Nephron progenitor cell (in vitro differentiated cells): ENCODE results near the gene DNAJC6.

ENCODE experiments used
- DNase-seq: peaks from one replicate; pipeline ENCODE4 v3.0.0; 2021
- H3K27ac Mint-ChIP-seq: 2 replicates; pipeline ENCODE4 v1.8.0; 2021; ENCODE audit warnings: mild to moderate bottlenecking, moderate library complexity, mixed read lengths
- H3K27me3 Mint-ChIP-seq: 2 replicates; pipeline ENCODE4 v1.8.0; 2021; ENCODE audit warnings: mild to moderate bottlenecking, low read depth, mixed read lengths; ENCODE audit not compliant: poor library complexity
- H3K36me3 Mint-ChIP-seq: 2 replicates; pipeline ENCODE4 v1.8.0; 2021; ENCODE audit warnings: low read depth, mixed read lengths
- H3K4me1 Mint-ChIP-seq: 2 replicates; pipeline ENCODE4 v1.8.0; 2021; ENCODE audit warnings: mixed read lengths
- H3K4me3 Mint-ChIP-seq: 2 replicates; pipeline ENCODE4 v1.8.0; 2021; ENCODE audit warnings: mild to moderate bottlenecking, moderate library complexity, mixed read lengths
- H3K9me3 Mint-ChIP-seq: 2 replicates; pipeline ENCODE4 v1.8.0; 2021; ENCODE audit warnings: mild to moderate bottlenecking, moderate library complexity, mixed read lengths
- TF ChIP-seq, protein P1 (sequence below): fragments of 200-600 bp; sonication (generic); IDR thresholded peaks from 2 replicates; pipeline ENCODE4 v1.5.0; 2021; ENCODE audit warnings: antibody characterized with exemption

Gene DNAJC6

GRCh38 chr1:65276197-65276939, 33.0 kb upstream of the DNAJC6 start:
- H3K36me3 Mint-ChIP-seq, result no peaks in the 10 kb centered on the region
- TF ChIP-seq, protein P1, sequence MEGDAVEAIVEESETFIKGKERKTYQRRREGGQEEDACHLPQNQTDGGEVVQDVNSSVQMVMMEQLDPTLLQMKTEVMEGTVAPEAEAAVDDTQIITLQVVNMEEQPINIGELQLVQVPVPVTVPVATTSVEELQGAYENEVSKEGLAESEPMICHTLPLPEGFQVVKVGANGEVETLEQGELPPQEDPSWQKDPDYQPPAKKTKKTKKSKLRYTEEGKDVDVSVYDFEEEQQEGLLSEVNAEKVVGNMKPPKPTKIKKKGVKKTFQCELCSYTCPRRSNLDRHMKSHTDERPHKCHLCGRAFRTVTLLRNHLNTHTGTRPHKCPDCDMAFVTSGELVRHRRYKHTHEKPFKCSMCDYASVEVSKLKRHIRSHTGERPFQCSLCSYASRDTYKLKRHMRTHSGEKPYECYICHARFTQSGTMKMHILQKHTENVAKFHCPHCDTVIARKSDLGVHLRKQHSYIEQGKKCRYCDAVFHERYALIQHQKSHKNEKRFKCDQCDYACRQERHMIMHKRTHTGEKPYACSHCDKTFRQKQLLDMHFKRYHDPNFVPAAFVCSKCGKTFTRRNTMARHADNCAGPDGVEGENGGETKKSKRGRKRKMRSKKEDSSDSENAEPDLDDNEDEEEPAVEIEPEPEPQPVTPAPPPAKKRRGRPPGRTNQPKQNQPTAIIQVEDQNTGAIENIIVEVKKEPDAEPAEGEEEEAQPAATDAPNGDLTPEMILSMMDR, result no peak
- H3K4me3 Mint-ChIP-seq, result no peak overlapping the region
- no peak for DNase-seq
- no peaks in the 10 kb centered on the region for H3K9me3 Mint-ChIP-seq
- H3K4me1 Mint-ChIP-seq, result peaks cover 32% of the 10 kb centered on the region
- no peak overlapping the region for H3K27ac Mint-ChIP-seq
- H3K27me3 Mint-ChIP-seq, result peaks cover 30% of the 10 kb centered on the region

DNA sequence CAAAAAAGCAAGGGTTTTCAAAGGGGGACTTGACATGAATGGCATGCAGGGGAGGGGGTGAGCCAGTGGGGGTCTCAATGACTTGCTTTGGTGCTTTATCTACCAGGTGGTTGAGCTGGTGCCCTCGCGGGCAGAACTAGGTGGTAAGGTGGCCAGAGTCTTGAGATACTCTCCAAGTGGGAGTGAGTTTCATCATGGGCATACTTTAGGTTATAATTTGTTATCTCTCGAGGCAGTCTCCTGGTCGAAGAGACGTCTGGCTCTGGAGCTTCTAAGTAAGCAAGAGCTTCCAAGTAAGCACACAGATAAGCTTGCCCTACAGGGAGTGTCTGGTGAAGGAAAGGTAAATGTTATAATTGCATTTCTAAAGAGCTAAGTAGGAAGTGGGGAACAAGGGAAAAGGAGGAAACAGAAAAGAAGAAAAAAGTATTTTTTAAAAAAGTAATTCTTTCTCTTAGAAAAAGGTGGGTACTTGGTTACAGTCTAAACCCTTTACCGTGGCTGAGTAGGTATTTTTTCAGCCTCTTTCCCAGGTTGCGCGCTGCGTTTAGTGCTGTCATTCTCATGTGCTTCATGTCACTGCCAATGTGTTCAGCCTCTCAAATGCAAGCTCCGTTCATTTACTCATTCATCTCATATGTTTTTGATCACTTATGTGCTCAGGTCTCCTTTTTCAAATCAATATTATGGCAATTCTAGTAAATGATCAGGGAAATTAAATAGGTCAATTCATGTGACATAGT, 31.6 kb upstream of the DNAJC6 start:
- Mint-ChIP-seq H3K27ac (no peak overlapping the region), H3K4me3 (peak overlapping the region; percentile 16), H3K4me1 (peaks cover 40% of the 10 kb centered on the region), H3K36me3 (no peaks in the 10 kb centered on the region), H3K27me3 (peaks cover 30% of the 10 kb centered on the region), H3K9me3 (no peaks in the 10 kb centered on the region)
- no peak for DNase-seq
- TF ChIP-seq, protein P1, result no peak

DNA sequence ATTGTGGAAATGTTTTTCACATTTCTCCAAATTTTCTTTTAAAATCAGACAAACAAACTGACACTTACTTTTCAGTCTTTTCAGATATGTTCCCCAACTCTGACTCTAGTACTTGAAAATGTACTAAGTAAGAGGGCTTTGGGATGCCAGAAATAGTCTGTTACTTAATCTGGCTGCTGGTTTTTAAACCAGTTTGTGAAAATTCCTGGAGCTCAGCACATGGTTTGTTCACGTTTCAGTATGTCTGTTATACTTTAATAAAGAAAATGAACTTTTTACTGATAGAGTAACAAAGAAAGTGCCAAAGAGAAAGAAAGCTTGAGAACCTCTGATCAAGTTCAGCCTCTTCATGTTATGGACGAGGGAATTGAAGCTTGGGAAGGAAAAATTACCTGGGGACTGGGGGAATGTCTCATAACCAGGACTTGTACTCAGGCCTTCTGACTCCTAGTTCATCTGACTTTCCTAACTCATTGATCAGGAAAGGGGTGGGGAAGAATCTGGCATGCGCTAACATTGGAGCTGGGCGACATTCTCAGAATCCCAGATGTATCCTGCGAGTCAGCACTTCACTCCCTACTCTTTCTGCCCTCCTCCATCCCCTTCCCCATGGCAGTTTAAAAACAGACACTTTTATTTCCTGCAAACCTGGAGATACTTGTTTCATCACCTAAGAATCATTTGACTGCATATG, 30.8 kb upstream of the DNAJC6 start:
- peaks cover 27% of the 10 kb centered on the region for H3K27me3 Mint-ChIP-seq
- no peak overlapping the region for H3K27ac Mint-ChIP-seq
- H3K9me3 Mint-ChIP-seq, result no peaks in the 10 kb centered on the region
- TF ChIP-seq, protein P1, result no peak
- peak overlapping the region; percentile 41 for H3K4me3 Mint-ChIP-seq
- DNase-seq, result peak; percentile 12
- no peaks in the 10 kb centered on the region for H3K36me3 Mint-ChIP-seq
- H3K4me1 Mint-ChIP-seq, result peaks cover 40% of the 10 kb centered on the region

- TF ChIP-seq, protein P1, result no peak
- Mint-ChIP-seq H3K27ac (no peak overlapping the region), H3K4me1 (peaks cover 40% of the 10 kb centered on the region), H3K27me3 (peaks cover 28% of the 10 kb centered on the region), H3K36me3 (no peaks in the 10 kb centered on the region), H3K4me3 (peak overlapping the region; percentile 41), H3K9me3 (no peaks in the 10 kb centered on the region)
- DNase-seq, result no peak
Measured at GRCh38 chr1:65279070-65279779, 30.1 kb upstream of the DNAJC6 start.

GRCh38 chr1:65281846-65282245, 27.5 kb upstream of the DNAJC6 start:
- Mint-ChIP-seq H3K9me3 (no peaks in the 10 kb centered on the region), H3K4me3 (no peak overlapping the region), H3K27me3 (peaks cover 25% of the 10 kb centered on the region), H3K36me3 (no peaks in the 10 kb centered on the region), H3K27ac (no peak overlapping the region), H3K4me1 (peaks cover 40% of the 10 kb centered on the region)
- TF ChIP-seq, protein P1, result no peak
- peak; percentile 8 for DNase-seq
